Retina (tissue), 1 donor: ENCODE results near the gene UNC13D.

Source experiments
- DNase-seq: peaks from one replicate; pipeline ENCODE4 v3.0.0-alpha.2; 2016

Gene UNC13D

GRCh38 chr17:75849724-75850123 is 5.5 kb upstream of the UNC13D start:
- no peak for DNase-seq

- no peak for DNase-seq
Measured at GRCh38 chr17:75849279-75849646, 5.1 kb upstream of the UNC13D start.

GRCh38 chr17:75848523-75849278 is 4.5 kb upstream of the UNC13D start:
- DNase-seq = peak; percentile 30

GRCh38 chr17:75847614-75848522 is 3.7 kb upstream of the UNC13D start:
- DNase-seq = no peak

- no peak for DNase-seq
Measured at GRCh38 chr17:75846692-75847613, 2.7 kb upstream of the UNC13D start.

- DNase-seq = no peak
Measured at GRCh38 chr17:75845933-75846691, 1.9 kb upstream of the UNC13D start.

GRCh38 chr17:75845058-75845711 is 981 bp upstream of the UNC13D start:
- peak; percentile 77 for DNase-seq

GRCh38 chr17:75844530-75845057 is 390 bp upstream of the UNC13D start:
- no peak for DNase-seq

- DNase-seq = no peak
Measured at GRCh38 chr17:75842963-75843576, 1.1 kb downstream of the UNC13D start.

GRCh38 chr17:75842411-75842810 is 1.8 kb downstream of the UNC13D start:
- no peak for DNase-seq

GRCh38 chr17:75840799-75841164 is 3.4 kb downstream of the UNC13D start:
- DNase-seq = no peak

- no peak for DNase-seq
Measured at GRCh38 chr17:75839942-75840798, 4.0 kb downstream of the UNC13D start.

GRCh38 chr17:75838410-75838809 is 5.8 kb downstream of the UNC13D start:
- no peak for DNase-seq

GRCh38 chr17:75837899-75838298 is 6.3 kb downstream of the UNC13D start:
- DNase-seq = no peak

- DNase-seq = no peak
Measured at GRCh38 chr17:75836605-75837004, 7.6 kb downstream of the UNC13D start.

GRCh38 chr17:75835654-75835987 is 8.6 kb downstream of the UNC13D start:
- no peak for DNase-seq

- DNase-seq = peak; percentile 14
Measured at GRCh38 chr17:75834928-75835653, 9.1 kb downstream of the UNC13D start.

GRCh38 chr17:75834279-75834920 is 9.8 kb downstream of the UNC13D start:
- DNase-seq = no peak
